G401.6 (cell line): Measurements from ENCODE around the gene TK1.
"Not testable (repeated sequence)": the region's sequence is repeated elsewhere in the genome, so short reads cannot be mapped to it uniquely, and the experiment has no call there.

Experiments
- FAIRE-seq: peaks from 2 replicates; lab custom pipeline; 2012; peaks lifted over from hg19 to GRCh38; lab: Jason Lieb, UNC

Gene TK1

DNA sequence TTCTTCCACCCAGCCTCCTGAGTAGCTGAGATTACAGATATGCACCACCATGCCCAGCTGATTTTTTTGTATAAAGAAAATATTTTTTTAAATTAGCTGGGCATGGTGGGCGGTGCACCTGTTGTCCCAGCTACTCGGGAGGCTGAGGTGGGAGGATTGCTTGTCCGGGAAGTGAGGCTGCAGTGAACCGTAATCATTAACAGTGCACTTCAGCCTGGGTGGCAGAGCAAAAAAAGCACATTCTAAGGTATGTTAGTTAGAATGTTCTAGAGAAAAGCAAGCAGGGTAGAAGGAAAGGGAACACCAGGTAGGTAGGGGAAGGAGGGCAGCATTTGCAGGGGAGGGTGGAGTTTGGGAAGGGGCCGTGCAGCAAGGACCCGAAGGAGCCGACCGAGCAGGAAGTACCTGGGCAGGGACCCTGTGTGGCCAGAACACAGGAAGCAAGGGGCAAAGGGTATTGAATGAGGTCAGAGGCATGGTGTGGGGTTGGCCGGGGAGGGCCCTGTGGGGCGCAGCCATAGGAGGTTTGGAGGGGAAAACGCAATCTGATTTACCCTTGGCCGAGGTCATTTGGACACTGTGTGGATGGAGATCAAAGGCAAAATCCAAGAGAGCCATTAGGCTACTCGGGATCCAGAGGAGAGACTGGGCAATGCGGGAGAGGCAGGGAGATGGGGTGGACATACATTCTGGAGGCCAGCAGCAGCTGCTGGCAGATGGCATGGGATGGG lies 38.4 kb downstream of the TK1 start:
- no peak for FAIRE-seq

DNA sequence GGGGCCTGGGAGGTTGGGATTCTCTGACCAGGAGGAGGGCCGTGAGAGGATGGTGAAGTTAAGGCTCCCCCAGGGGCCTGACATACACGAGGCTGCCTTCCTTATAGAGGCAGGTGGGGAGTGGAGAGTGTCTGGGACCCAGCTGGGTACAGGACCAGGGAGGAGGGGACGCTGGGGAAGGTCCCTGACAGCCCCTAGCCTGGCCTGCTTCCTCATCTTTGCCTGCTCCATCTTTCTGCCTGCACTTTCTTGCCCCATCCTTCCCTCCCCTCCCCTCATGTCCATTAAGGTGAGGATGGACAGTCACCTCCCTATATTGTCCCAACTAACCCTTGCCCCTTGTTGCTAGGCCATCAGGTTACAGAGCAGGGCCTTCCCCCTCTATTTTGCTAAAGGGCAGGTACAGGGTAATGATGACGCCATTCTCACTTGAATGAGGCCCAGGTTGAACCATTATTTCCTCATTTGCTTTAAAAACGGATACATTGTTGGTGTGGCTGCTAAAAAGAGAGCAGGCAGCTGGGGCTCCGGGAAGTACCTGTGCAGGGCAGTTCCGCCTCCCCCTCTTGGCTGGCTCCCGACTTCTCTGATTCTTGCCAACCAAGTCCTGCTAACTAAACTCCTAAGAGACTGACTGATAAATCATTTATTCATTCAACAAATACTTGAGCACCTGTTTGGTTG lies 39.4 kb downstream of the TK1 start:
- FAIRE-seq = no peak

DNA sequence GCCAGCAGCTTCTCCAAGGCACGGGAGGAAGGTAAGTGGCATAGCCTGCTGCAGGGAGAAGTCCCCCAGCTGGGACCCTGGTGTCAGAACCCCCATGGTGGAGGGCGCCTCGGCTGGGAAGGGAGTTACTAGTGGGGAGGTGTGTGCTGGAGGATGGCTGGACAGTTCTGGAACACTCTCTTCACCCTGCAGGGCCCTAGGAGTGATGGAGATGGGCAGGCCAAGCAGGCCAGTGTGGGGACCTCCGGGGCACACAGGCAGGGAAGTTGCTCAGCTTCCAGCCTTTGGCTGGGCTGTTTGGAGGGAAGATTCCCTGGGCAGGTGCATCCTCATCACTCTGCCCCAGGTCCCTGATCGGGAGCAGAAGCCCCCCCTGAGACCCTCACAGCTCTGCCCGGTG lies 40.0 kb downstream of the TK1 start:
- FAIRE-seq = no peak

DNA sequence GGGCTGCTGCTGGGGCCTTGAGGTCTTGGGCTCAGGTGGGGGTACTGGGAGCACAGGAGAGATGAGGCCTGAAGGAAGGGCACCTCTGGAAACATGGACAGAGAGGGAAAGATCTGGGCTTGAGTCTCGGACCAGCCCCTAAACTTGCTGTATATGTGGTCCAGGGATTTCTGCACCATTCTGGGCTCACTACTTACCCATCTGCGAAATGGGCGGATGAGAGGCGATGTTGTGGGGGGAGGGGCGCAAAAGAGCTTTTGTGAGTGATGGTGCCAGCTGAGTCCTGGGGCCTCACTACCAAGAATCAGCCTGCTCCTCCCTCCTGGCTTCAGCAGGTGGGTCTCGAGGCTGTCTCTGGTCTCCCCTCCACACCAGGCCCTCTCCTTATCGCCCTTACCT lies 40.4 kb downstream of the TK1 start:
- no peak for FAIRE-seq

DNA sequence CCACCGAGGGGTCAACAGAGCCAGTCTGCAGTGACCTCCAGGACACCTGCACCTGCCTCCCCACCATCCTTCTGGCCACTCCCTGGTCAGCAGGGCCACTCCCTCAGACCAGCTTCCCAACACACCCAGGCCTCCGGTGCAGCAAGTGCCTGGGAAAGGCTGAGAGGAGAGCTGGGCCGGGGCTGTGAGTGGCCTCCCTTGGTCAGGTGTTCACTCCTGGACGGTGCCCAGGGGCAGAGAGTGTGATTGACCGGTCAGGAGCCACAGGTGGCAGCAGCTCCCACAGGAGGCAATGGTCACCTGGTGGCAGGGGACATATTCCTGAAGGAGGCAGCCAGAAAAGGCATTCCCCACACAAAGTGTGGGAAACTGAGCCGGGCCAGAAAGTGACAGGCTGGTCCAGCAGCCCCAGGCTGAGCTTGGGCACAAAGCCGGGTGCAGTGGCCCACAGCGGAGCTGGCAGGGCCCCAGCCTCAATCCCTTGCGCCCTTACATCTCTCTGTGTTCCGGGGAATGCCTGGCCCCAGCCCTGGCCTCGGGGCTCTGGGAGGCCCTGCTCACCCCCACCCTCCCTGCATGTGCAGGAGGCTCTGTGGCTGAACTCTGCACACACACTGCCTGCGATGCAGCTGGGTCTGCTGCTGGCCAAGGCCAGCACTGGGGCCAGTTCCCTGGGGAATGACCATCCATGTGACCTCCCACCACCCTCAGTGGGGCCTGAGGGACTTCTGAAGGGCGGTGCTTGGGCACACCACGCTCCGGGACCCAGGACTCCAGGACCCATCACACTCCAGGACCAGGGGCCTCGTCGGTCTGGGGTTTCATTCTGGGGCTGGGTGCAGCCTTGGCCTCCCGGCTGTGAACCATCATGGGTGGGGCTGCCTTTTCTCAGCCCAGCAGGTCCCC lies 41.9 kb downstream of the TK1 start:
- FAIRE-seq = no peak

DNA sequence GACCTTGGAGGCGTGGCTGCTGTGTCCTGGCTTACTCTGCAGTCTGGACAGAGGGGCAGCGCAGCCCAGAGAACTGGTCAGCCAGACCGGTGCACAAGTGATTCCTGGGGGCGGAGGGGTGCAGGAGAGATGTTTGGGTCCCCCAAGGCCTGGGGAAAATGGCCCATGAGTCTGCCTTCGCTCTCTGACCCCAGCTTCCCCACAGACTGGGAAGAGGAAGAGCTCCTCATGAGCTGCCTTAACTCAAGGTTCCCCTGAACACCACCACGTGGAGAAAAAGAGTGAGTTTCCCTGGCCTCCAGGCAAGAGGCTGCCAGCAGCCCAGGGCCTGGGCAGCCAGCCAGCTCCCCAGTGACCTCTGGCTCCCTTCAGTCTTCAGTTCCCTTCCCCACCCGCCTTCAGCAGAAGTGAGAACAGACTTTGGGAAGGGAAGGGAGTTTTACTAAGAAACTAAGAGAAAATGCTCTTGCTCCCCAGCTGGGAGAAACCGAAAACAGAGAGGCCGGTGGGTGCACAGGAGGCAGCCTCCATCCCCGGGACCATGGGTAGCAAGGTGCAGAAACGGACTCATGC lies 42.6 kb downstream of the TK1 start:
- no peak for FAIRE-seq

DNA sequence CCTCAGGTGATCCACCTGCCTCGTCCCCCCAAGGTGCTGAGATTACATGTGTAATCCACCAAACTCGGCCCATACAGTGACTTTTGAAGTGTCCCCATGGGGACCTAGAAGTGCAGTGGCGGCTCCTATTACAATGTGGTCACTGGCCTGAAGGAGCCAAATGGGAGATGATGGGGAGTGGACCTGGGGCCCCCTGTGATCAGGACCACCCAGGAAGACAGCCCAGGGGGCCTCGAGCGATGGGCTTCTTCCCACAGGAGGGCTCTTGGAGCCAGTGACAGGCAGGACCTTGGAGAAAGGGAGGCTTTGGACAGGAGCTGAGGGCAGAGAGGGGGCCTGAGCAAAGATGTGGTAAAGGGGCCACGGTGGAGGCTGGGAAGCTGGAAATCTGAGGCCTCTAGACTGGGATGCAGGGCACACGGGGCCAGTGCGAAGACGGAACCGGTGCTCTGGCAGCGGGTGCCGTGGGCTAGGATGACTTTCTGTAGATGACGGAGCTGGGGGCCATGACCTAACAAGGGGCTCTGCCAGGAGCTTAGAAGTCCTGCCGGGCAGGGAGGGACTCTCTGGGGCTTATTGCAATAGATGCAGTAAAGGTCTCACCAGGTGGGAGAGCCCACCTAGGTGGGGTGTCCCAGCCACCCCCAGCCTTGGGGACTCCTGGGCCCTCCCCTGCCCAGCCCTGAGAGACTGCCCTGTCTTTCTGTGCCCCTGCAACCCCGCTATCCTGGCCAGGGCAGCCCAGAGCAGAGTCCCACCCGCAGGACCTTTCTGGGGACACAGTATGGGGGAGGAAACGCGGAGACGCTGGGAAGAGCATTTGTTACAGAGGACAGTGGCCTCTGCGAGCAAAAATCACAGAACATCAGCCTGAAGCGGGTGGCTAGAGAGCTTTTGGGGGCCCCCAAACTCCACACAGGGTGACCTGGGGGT lies 43.4 kb downstream of the TK1 start:
- FAIRE-seq = no peak

DNA sequence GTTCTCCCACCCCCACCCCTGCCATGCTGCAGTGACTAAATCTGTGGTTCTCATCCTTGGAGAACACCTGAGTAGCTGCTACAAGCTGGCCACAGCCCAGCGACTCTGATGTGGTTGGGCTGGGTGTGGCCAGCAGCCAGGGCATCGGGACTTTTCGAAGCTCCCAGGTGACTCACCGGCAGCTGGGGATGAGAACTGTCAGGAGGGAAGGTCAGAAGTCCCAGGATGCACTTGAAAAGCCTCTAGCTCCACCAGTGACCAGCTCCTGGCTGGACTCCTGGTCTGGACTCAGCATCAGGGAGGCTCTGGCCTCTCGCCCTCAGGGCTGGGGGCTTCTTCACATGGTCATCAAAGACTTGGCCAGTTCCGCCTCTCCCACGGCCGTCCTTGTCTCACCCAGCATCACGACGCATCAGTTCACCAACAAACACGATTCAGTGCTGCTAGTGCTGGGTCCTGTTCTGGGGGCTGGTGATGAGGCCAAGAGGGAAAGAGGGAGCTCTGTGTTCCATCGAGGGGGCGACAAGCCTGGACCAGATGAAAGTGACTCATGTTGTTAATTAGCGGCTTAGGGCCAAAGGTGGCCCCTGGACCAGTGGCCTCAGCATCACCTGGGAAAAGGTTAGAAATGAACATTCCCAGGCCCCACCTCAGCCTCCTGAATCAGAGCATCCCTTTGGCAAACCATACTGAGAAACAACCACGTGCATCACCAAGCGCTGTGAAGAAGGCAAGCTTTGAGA lies 44.6 kb downstream of the TK1 start:
- FAIRE-seq = no peak

DNA sequence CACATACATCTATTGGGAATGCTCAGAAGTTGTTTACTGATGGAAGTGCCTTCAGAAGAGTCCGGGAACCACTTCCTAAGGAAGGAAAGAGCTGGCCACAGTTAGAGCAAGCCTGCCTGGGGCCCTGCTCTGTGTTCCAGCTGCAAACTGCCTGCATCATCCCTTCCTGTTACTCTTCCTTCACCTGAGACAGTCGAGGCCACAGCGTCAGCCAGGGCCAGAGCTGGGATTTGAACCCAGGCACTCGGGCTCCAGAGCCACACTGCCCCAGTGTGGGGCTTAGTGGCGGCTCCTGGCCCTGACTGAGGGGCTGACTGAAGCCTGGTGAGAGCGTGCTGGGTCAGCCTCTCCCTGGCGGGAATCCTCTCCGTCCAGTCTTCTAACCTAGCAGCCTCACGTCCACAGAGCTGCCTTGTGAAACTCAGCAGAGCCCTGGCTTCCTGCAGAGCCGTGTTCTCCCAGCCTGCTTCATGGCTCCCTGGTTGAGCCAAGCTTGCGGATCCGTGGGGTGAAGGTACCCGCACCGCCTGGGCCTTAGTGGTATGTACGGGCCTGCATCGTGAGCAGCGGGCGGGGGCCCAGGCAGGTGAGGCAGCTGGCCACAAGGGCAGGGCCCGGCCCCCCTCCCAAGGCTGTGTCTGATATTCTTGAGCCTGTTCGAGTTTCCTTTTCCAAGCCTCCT lies 45.3 kb downstream of the TK1 start:
- no peak for FAIRE-seq

DNA sequence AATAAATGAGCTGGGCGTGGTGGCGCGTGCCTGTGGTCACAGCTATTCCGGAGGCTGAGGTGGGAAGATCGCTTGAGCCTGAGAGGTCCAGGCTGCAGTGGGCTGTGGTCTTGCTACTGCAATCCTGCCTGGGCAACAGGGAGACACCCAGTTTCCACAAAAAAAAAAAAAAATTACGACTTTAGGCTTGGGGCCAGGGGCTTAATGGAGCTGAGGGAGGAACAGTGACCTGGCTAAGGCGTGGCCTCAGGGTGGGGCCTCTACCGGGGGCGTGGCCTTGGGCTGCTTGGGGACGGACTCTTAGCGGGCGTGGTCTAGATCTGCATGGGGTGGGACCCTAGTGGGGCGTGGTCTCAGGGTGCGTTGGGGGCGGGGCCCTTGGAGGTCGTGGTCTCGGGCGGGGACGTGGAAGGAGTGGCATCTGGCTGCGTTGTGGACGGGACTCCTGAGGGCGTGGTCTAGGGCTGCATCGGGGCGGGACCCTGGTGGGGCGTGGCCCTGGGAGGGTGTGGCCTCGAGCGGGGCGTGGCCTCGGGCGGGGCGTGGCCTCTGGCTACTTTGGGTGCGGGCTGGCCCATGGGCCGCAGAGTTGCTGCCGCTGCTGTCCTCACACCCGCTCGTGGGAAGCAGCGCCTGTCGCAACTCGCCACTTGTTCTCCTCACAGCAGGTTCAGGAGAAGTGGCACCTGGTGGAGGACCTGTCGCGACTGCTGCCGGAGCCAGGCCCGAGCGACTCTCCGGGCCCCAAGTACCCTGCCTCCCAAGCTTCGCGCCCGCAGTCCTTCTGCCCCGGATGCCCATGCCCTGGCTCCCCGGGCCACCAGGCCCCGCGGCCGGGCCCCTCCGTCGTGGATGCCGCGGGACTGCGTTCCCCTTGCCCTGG lies 46.4 kb downstream of the TK1 start:
- peak; percentile 97 for FAIRE-seq

DNA sequence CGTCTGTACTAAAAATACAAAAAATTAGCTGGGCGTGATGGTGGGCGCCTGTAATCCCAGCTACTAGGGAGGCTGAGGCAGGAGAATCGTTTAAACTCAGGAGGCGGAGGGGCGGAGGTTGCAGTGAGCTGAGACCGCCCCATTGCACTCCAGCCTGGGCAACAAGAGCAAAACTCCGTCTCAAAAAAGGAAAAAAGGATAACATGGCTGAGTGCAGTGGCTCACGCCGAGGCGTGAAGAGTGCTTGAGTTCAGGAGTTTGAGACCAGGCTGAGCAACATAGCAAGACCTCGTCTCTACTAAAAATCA lies 47.0 kb downstream of the TK1 start:
- FAIRE-seq = not testable (repeated sequence)

DNA sequence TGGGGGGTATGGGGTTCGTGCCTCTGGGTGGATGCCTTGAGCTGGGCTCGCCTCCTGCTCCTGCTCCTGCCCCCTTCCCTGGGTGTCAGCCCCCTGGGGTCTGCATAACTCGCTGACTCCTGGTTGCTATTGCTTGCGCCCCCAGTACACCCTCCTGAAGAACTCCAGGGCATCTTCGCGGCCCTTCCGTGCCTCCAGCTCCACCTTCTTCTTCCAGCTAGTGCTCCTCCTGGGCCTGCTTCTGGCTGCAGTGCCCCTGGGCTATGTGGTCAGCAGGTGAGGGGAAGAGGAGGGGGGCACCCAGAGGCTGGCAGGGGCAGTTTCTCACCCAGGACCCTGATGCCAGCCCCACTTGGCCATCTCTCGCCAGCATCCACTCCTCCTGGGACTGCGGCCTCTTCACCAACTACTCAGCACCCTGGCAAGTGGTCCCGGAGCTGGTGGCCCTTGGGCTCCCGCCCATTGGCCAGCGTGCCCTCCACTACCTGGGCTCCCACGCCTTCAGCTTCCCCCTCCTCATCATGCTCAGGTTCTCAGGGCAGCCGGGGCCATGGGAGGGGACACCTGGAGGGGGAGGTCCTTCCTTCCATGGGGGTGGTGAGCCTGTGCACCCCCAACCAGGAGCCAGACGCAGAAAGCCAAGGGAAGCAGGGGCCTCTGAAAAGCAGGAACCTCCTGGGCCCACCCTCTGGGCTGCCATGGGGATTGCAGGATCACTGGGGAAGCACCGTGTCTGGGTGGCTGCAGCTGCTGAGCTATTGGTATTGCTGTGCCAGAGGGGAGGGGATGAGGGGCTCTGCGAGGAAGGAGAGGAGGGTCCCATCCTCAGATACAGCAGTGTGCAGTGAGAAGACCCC lies 48.4 kb downstream of the TK1 start:
- FAIRE-seq = no peak

DNA sequence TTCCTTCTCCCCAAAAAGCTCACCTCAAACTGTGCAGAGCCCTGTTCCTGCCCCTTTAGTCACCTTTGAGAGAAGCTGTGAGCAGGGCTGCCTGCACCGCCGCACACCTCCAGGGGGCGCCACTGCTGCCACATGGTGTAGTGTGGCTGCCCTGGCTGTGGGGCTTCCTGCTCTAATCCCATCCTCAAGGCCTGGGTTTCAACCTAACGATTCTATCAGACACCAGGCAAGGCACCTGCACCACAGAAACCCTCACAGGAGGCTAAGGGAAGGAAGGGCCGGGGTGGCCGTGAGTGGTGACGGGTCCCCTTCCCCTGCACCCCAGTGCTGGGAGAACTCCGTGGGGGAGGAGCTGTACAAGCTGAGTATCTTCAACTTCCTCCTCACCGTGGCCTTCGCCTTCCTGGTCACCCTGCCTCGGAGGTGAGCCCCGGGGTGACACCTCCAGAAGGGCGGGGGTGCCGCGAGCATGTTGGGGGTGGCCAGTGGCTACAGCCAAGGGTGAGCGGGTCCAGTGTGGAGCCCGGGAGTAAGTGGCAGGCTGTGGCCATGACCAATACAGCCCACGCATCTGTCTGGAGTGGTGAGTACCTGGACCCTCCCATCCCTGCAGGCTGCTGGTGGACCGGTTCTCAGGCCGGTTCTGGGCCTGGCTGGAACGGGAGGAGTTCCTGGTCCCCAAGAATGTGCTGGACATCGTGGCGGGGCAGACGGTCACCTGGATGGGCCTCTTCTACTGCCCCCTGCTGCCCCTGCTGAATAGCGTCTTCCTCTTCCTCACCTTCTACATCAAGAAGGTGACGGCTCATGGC lies 49.3 kb downstream of the TK1 start:
- FAIRE-seq = no peak

DNA sequence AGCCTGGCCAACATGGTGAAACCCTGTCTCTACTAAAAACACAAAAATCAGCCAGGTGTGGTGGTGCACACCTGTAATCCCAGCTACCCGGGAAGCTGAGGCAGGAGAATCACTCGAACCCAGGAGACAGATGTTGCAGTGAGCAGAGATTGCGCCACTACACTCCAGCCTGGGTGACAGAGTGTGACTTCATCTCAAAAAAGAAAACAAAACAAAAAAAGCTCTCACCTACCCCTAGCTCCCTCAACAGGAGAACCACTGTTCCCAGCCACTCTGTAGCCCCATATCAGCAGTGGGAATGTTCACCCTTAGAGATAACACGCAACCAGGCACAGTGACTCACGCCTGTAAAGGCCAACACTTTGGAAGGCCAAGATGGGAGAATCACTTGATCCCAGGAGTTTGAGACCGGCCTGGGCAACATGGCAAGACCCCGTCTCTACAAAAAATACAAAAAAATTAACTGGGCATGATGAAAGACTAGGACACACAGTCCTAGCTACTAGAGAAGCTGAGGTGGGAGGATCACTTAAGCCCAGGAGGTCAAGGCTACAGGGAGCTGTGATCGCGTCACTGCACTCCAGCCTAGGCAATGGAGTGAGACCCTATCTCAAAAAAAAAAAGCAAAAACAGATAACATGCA lies 50.9 kb downstream of the TK1 start:
- FAIRE-seq = no peak

DNA sequence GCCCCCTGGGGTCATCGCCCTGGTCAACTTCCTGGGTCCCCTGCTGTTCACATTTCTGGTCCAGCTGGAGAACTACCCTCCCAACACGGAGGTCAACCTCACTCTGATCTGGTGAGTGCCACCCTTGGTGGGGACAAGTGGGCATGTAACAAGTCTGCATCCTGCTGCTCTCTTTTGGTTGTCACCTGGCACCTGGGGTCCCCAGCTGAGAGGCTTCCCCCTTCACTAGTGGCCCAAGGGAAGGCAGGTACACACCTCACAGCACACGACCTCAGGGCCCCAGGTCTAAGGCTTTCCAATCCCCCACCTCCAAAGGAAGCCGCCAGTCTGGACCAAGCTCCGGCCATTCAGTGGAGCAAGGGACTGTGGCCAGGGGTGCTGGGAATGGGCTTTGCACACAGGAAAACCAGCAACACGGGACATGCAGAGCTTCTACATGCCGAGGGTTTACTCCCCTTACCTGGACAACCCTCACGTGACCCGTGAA lies 51.9 kb downstream of the TK1 start:
- no peak for FAIRE-seq

DNA sequence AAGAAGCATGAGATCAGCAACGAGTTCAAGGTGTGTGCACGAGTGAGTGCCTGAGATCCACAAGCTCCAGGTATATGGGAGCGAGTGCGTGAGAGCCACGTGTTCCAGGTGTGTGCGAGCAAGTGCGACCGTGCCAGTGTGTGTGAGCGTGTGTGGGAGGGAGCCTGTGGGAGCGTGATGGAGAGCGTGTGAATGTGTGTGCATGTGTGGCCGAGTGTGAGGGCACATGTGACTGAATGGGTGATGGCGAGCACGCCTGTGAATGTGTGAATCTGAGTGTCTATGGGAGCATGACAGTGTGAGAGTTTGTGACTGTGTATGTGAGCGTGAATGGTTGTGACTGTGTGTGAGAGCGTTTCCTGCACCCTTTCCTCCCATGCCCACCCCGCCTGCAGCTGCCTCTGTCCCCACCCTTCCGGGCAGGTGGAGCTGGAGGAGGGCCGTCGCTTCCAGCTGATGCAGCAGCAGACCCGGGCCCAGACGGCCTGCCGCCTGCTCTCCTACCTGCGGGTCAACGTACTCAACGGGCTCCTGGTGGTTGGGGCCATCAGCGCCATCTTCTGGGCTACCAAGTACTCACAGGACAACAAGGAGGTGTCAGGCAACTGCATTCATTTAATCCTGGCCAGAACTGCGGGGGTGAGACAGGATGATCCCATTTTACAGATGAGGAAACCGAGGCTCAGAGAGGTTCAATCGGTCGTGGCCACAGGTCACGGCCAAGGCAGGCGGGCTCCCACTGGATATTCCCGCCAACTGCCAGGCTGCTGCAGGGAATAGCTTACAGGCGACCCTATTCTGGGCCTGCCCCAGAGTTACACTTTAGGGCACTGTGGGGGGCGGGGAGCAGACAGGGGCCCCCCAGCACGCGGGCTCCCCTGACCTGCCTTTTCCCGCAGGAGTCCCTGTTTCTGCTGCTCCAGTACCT lies 52.6 kb downstream of the TK1 start:
- no peak for FAIRE-seq
